Measurements from ENCODE around the gene MLLT6. TPM values are rescaled to one million over a fixed set of nuclear protein-coding genes. Genes with fewer than 3 reads are reported as not detected.

Gene MLLT6
- total RNA-seq, 1 donor from 2014 or later: 20.9 TPM

DNA sequence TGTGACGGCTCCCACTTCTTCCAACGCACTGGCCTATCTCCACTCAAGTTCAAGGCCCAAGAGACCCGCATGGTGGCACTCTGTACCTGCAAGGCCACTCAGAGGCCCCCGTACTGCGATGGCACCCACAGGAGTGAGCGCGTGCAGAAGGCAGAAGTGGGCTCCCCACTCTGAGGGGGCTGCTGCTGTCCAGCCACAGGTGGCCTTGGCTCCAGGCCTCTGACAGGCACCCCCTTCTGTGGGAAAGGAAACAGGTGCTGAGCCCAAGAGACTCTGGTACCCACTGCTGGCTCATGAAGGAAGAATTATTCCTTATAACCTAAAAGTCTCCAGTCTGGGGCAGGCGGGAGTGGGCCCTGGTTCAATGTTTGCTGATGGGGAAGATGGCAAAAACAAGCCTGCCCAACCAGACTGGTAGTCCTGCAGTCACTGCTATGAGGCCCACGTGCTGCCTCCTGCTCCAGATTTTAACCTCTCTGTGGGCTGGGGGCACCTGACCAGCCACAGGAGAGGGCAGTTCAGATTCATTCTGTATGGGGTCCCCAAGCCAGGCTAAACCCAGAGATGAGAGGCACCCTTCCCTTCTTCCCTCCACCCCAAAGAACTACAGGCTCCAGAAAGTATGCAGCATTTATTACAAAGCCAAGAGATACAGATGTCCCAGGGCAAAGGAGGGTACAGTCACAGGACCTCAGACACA, 28.4 kb downstream of the MLLT6 start:
- no peak for TF ChIP-seq EZH2 (IDR thresholded peaks at IDR 0.05; ENCODE audit: insufficient read depth, low read length)
- TF ChIP-seq, protein P1, sequence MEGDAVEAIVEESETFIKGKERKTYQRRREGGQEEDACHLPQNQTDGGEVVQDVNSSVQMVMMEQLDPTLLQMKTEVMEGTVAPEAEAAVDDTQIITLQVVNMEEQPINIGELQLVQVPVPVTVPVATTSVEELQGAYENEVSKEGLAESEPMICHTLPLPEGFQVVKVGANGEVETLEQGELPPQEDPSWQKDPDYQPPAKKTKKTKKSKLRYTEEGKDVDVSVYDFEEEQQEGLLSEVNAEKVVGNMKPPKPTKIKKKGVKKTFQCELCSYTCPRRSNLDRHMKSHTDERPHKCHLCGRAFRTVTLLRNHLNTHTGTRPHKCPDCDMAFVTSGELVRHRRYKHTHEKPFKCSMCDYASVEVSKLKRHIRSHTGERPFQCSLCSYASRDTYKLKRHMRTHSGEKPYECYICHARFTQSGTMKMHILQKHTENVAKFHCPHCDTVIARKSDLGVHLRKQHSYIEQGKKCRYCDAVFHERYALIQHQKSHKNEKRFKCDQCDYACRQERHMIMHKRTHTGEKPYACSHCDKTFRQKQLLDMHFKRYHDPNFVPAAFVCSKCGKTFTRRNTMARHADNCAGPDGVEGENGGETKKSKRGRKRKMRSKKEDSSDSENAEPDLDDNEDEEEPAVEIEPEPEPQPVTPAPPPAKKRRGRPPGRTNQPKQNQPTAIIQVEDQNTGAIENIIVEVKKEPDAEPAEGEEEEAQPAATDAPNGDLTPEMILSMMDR (IDR thresholded peaks at IDR 0.05; ENCODE audit: insufficient read depth, low read depth, low read length): no peak
- H3K4me1 ChIP-seq (ENCODE audit: insufficient read depth, low read length): peaks cover 16% of the 10 kb centered on the region
- FAIRE-seq: no peak
- no peaks in the 10 kb centered on the region for H3K9me3 ChIP-seq (ENCODE audit: insufficient read depth, low read depth, low read length)
- H3K4me3 ChIP-seq (ENCODE audit: insufficient read depth, low read depth, low read length): no peak overlapping the region
- H3K27me3 ChIP-seq (ENCODE audit: insufficient read depth, low read length): no peaks in the 10 kb centered on the region
- Mint-ChIP-seq H3K27me3 (ENCODE audit: low read depth, unreplicated experiment) (no peaks in the 10 kb centered on the region), H3K4me3 (ENCODE audit: unreplicated experiment) (no peak overlapping the region), H3K9me3 (ENCODE audit: unreplicated experiment) (no peaks in the 10 kb centered on the region), H3K4me1 (ENCODE audit: low read depth, unreplicated experiment) (peaks cover 5% of the 10 kb centered on the region), H3K27ac (ENCODE audit: unreplicated experiment) (no peak overlapping the region), H3K36me3 (ENCODE audit: low read depth, unreplicated experiment) (peaks cover 18% of the 10 kb centered on the region)
- no peak overlapping the region for H2AFZ ChIP-seq (ENCODE audit: low read depth, low read length)
- peaks cover 3% of the 10 kb centered on the region for H3K79me2 ChIP-seq (ENCODE audit: insufficient read depth, low read length)
- peaks cover 63% of the 10 kb centered on the region for H4K20me1 ChIP-seq (ENCODE audit: insufficient read depth, low read length)
- H3K27ac ChIP-seq (ENCODE audit: low read depth, low read length): no peak overlapping the region
- DNase-seq (ENCODE audit: low read depth): no peak
- no peak overlapping the region for H3K4me2 ChIP-seq (ENCODE audit: low read length)
- no peak overlapping the region for H3K9ac ChIP-seq (ENCODE audit: low read length)
- peaks cover 13% of the 10 kb centered on the region for H3K36me3 ChIP-seq (ENCODE audit: insufficient read depth, low read length)

DNA sequence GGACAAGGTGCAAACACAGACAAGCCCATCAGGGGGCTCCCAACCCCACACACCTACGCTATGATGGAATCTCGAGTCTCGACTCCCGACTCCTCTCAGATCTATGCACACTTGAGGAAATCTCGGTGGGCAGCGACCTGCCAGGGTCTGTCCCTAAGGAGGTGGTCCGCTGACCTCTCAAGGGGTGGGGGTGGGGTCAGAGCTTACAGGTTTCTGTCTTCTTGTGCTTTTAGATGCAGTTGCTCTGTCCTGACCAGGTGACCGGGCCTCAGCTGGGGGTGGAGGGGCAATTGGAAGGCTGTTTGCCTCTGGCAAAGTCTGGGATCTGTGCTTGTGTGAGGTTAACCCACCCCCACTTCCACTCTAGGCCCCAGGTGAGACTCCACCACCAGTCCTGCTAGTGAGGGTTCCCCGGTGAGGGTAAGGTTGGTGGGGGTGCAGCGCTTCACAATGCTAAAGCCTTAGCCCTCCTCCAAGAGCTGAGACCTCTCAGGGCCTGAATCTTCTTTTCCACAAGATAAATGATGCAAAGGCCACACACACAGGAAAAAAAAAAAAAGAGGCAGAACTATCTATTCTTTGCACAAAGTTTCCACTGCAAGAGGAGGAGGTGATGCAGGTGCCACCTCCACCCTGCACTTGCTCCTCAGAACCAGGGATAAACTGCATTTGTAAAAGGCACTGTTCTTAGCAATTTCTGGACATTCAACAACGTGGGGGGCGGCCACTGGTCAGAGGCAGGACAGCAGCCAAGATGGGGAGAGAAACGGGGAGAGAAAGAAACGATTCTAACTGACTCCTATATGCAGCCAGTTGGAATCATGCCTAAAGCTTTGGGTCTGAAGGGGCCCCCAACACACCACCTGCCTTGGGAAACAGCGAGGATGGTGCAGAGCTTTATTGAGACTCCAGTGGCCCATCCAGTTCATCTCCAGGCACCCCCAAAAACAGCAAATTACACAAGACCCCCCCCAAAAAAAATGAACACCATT, 29.2 kb downstream of the MLLT6 start:
- H3K36me3 ChIP-seq (ENCODE audit: insufficient read depth, low read length): peaks cover 17% of the 10 kb centered on the region
- TF ChIP-seq EZH2 (IDR thresholded peaks at IDR 0.05; ENCODE audit: insufficient read depth, low read length): no peak
- TF ChIP-seq, protein P1 (IDR thresholded peaks at IDR 0.05; ENCODE audit: insufficient read depth, low read depth, low read length): no peak
- Mint-ChIP-seq H3K9me3 (ENCODE audit: unreplicated experiment) (no peaks in the 10 kb centered on the region), H3K36me3 (ENCODE audit: low read depth, unreplicated experiment) (peaks cover 20% of the 10 kb centered on the region), H3K4me3 (ENCODE audit: unreplicated experiment) (no peak overlapping the region), H3K4me1 (ENCODE audit: low read depth, unreplicated experiment) (peaks cover 5% of the 10 kb centered on the region), H3K27me3 (ENCODE audit: low read depth, unreplicated experiment) (no peaks in the 10 kb centered on the region), H3K27ac (ENCODE audit: unreplicated experiment) (no peak overlapping the region)
- peaks cover 15% of the 10 kb centered on the region for H3K4me1 ChIP-seq (ENCODE audit: insufficient read depth, low read length)
- H3K9me3 ChIP-seq (ENCODE audit: insufficient read depth, low read depth, low read length): no peaks in the 10 kb centered on the region
- no peak overlapping the region for H3K4me3 ChIP-seq (ENCODE audit: insufficient read depth, low read depth, low read length)
- H2AFZ ChIP-seq (ENCODE audit: low read depth, low read length): no peak overlapping the region
- H3K27me3 ChIP-seq (ENCODE audit: insufficient read depth, low read length): no peaks in the 10 kb centered on the region
- peaks cover 7% of the 10 kb centered on the region for H3K79me2 ChIP-seq (ENCODE audit: insufficient read depth, low read length)
- no peak overlapping the region for H3K4me2 ChIP-seq (ENCODE audit: low read length)
- H3K27ac ChIP-seq (ENCODE audit: low read depth, low read length): no peak overlapping the region
- no peak for FAIRE-seq
- DNase-seq (ENCODE audit: low read depth): no peak
- peaks cover 71% of the 10 kb centered on the region for H4K20me1 ChIP-seq (ENCODE audit: insufficient read depth, low read length)
- no peak overlapping the region for H3K9ac ChIP-seq (ENCODE audit: low read length)

Data from astrocyte (in vitro differentiated cells and primary cell).